Mesenchymal stem cell (in vitro differentiated cells and primary cell): ENCODE results near the gene CDKL5.

Experiments used
- DNase-seq: peaks from one replicate; pipeline ENCODE4 v3.0.0-alpha.2; 2013
- H2AFZ ChIP-seq: one replicate; pipeline ENCODE4 v1.6.1; 2013; ENCODE audit warnings: low read depth, mild to moderate bottlenecking, control low read depth, inconsistent platforms, low read length, moderate library complexity
- H2AK5ac ChIP-seq: 2 replicates; pipeline ENCODE4 v1.6.1; 2013; ENCODE audit warnings: low read length, moderate library complexity, mild to moderate bottlenecking, inconsistent platforms; ENCODE audit not compliant: severe bottlenecking
- H2BK120ac ChIP-seq: one replicate; pipeline ENCODE4 v1.6.1; 2013; ENCODE audit warnings: low read depth, mild to moderate bottlenecking, inconsistent platforms, low read length, moderate library complexity
- H2BK12ac ChIP-seq, 2 experiments: one replicate each; pipeline ENCODE4 v1.6.1; 2013; ENCODE audit warnings: inconsistent platforms in 2 of 2, low read length in 2 of 2, mild to moderate bottlenecking in 2 of 2, moderate library complexity in 2 of 2, control low read depth in 1 of 2
- H2BK15ac ChIP-seq: one replicate; pipeline ENCODE4 v1.6.1; 2013; ENCODE audit warnings: mild to moderate bottlenecking, low read depth, inconsistent platforms; ENCODE audit not compliant: poor library complexity, severe bottlenecking
- H2BK5ac ChIP-seq: 2 replicates; pipeline ENCODE4 v1.6.1; 2013; ENCODE audit warnings: low read depth, mild to moderate bottlenecking, low read length, control low read depth, inconsistent platforms; ENCODE audit not compliant: poor library complexity, severe bottlenecking
- H3K14ac ChIP-seq, 2 experiments: one replicate each; pipeline ENCODE4 v1.6.1; 2013; ENCODE audit warnings: inconsistent platforms in 2 of 2, low read length in 2 of 2, control low read depth in 1 of 2, mild to moderate bottlenecking in 1 of 2, moderate library complexity in 1 of 2
- H3K18ac ChIP-seq, 2 experiments: one replicate each; pipeline ENCODE4 v1.6.1; 2013; ENCODE audit warnings: inconsistent platforms in 2 of 2, low read length in 2 of 2, control low read depth in 1 of 2, low read depth in 1 of 2, mild to moderate bottlenecking in 1 of 2
- H3K23ac ChIP-seq, 2 experiments: one replicate each; pipeline ENCODE4 v1.6.1; 2013; ENCODE audit warnings: inconsistent platforms in 2 of 2, low read length in 2 of 2, mild to moderate bottlenecking in 2 of 2, moderate library complexity in 2 of 2, control low read depth in 1 of 2
- H3K27ac ChIP-seq: 2 replicates; pipeline ENCODE4 v1.5.1; 2013; ENCODE audit warnings: mild to moderate bottlenecking, moderate library complexity, low read length, control low read depth, inconsistent platforms; ENCODE audit not compliant: poor library complexity, severe bottlenecking
- H3K27me3 ChIP-seq, 2 experiments: 2 replicates each; pipeline versions ENCODE4 v1.6.1 to v1.7.0; 2013; ENCODE audit warnings: low read length in 2 of 2, mild to moderate bottlenecking in 2 of 2, moderate library complexity in 2 of 2, control low read depth in 1 of 2, inconsistent platforms in 1 of 2; ENCODE audit not compliant: control insufficient read depth in 1 of 2, insufficient read depth in 1 of 2
- H3K36me3 ChIP-seq, 2 experiments: 2 replicates each; pipeline versions ENCODE4 v1.6.1 to v1.7.0; 2013; ENCODE audit warnings: low read length in 2 of 2, control low read depth in 1 of 2, inconsistent platforms in 1 of 2, low read depth in 1 of 2, mild to moderate bottlenecking in 1 of 2; ENCODE audit not compliant: insufficient read depth in 2 of 2, control insufficient read depth in 1 of 2
- H3K4ac ChIP-seq, 2 experiments: one replicate each; pipeline ENCODE4 v1.6.1; 2013; ENCODE audit warnings: inconsistent platforms in 2 of 2, low read length in 2 of 2, mild to moderate bottlenecking in 2 of 2, moderate library complexity in 2 of 2, control low read depth in 1 of 2, low read depth in 1 of 2
- H3K4me1 ChIP-seq: 2 replicates; pipeline ENCODE4 v1.6.1; 2013; ENCODE audit warnings: low read depth, low read length, control low read depth; ENCODE audit not compliant: control insufficient read depth, insufficient read depth
- H3K4me2 ChIP-seq: 2 replicates; pipeline ENCODE4 v1.6.1; 2013; ENCODE audit warnings: low read length, mild to moderate bottlenecking, inconsistent platforms; ENCODE audit not compliant: poor library complexity, severe bottlenecking
- H3K4me3 ChIP-seq, 2 experiments: 2 replicates each; pipeline versions ENCODE4 v1.5.1 to v1.7.0; 2013; ENCODE audit warnings: low read length in 2 of 2, mild to moderate bottlenecking in 2 of 2, control low read depth in 1 of 2, low read depth in 1 of 2; ENCODE audit not compliant: insufficient read depth in 1 of 2
- H3K79me1 ChIP-seq: replicated peaks from 2 replicates; pipeline ENCODE4 v1.6.1; 2013; ENCODE audit warnings: mild to moderate bottlenecking, control low read depth, low read length, inconsistent platforms; ENCODE audit not compliant: poor library complexity, severe bottlenecking
- H3K9ac ChIP-seq: 2 replicates; pipeline ENCODE4 v1.7.0; 2013; ENCODE audit warnings: mild to moderate bottlenecking, low read length, moderate library complexity
- H3K9me3 ChIP-seq: 2 replicates; pipeline ENCODE4 v1.7.0; 2013; ENCODE audit warnings: mild to moderate bottlenecking, low read length; ENCODE audit not compliant: control insufficient read depth
- H4K8ac ChIP-seq: one replicate; pipeline ENCODE4 v1.6.1; 2013; ENCODE audit warnings: inconsistent platforms, mild to moderate bottlenecking, low read length, moderate library complexity
- H4K91ac ChIP-seq: one replicate; pipeline ENCODE4 v1.6.1; 2013; ENCODE audit warnings: mild to moderate bottlenecking, low read length, inconsistent platforms
- WGBS: methylation state at CpG from one replicate; pipeline ENCODE4 v1.1.7; 2013; ENCODE audit warnings: mixed read lengths; 5-methylcytosine and 5-hydroxymethylcytosine counted together

The CDKL5 gene

GRCh38 chrX:18394477-18394876 is 30.9 kb upstream of the CDKL5 start:
- no peak overlapping the region for H4K8ac ChIP-seq
- H2BK15ac ChIP-seq, result no peak overlapping the region
- no peak overlapping the region for H4K91ac ChIP-seq
- H3K18ac ChIP-seq, result no peak overlapping the region
- no peak overlapping the region for H3K23ac ChIP-seq
- H2BK12ac ChIP-seq, result no peak overlapping the region
- H2AFZ ChIP-seq, result no peak overlapping the region
- no peak overlapping the region for H2BK120ac ChIP-seq
- no peak overlapping the region for H2AK5ac ChIP-seq
- H3K27me3 ChIP-seq, result peaks cover 0 to 11% of the 10 kb centered on the region in 2 experiments
- no peak overlapping the region for H2BK5ac ChIP-seq
- H3K4me1 ChIP-seq, result peaks cover 7% of the 10 kb centered on the region
- H3K9ac ChIP-seq, result no peak overlapping the region
- no peak overlapping the region for H3K27ac ChIP-seq
- WGBS, result 97% methylated on average over 7 of the region's 11 CpGs
- no peaks in the 10 kb centered on the region for H3K79me1 ChIP-seq
- no peak overlapping the region for H3K4me2 ChIP-seq
- no peak overlapping the region for H3K14ac ChIP-seq
- H3K4me3 ChIP-seq, result no peak overlapping the region
- H3K36me3 ChIP-seq, result no peaks in the 10 kb centered on the region
- no peak overlapping the region for H3K4ac ChIP-seq
- H3K9me3 ChIP-seq, result no peaks in the 10 kb centered on the region
- no peak for DNase-seq

GRCh38 chrX:18401848-18402213 is 23.6 kb upstream of the CDKL5 start:
- Histone ChIP-seq H3K9me3 (peaks cover 6% of the 10 kb centered on the region), H3K79me1 (no peaks in the 10 kb centered on the region), H3K18ac (no peak overlapping the region), H3K14ac (no peak overlapping the region), H2AK5ac (no peak overlapping the region), H2BK120ac (no peak overlapping the region), H2BK12ac (no peak overlapping the region), H3K9ac (no peak overlapping the region), H4K8ac (no peak overlapping the region), H4K91ac (no peak overlapping the region), H3K4me3 (no peak overlapping the region), H2BK15ac (no peak overlapping the region), H3K4me1 (no peaks in the 10 kb centered on the region), H3K4ac (no peak overlapping the region), H3K23ac (no peak overlapping the region), H3K27me3 (no peaks in the 10 kb centered on the region), H2AFZ (no peak overlapping the region), H2BK5ac (no peak overlapping the region), H3K4me2 (no peak overlapping the region), H3K27ac (no peak overlapping the region), H3K36me3 (no peaks in the 10 kb centered on the region)
- no peak for DNase-seq
- WGBS, result 92% methylated on average over 3 of the region's 4 CpGs

GRCh38 chrX:18406531-18407266 is 18.7 kb upstream of the CDKL5 start:
- Histone ChIP-seq H3K9me3 (peaks cover 6% of the 10 kb centered on the region), H4K91ac (no peak overlapping the region)

GRCh38 chrX:18410038-18410437 is 15.4 kb upstream of the CDKL5 start:
- no peak overlapping the region for H3K18ac ChIP-seq
- H4K8ac ChIP-seq, result no peak overlapping the region
- no peak overlapping the region for H3K23ac ChIP-seq
- no peak overlapping the region for H4K91ac ChIP-seq
- H3K4ac ChIP-seq, result no peak overlapping the region
- H3K9ac ChIP-seq, result no peak overlapping the region
- H3K4me2 ChIP-seq, result no peak overlapping the region
- WGBS, result 80% methylated on average over 1 of the region's 5 CpGs
- no peaks in the 10 kb centered on the region for H3K27me3 ChIP-seq
- no peaks in the 10 kb centered on the region for H3K79me1 ChIP-seq
- no peak overlapping the region for H2AFZ ChIP-seq
- H2BK15ac ChIP-seq, result no peak overlapping the region
- no peaks in the 10 kb centered on the region for H3K4me1 ChIP-seq
- H2BK5ac ChIP-seq, result no peak overlapping the region
- H3K4me3 ChIP-seq, result no peak overlapping the region
- no peak overlapping the region for H2BK12ac ChIP-seq
- H3K27ac ChIP-seq, result no peak overlapping the region
- H3K14ac ChIP-seq, result no peak overlapping the region
- no peak overlapping the region for H2BK120ac ChIP-seq
- peak; percentile 28 for DNase-seq
- no peak overlapping the region for H2AK5ac ChIP-seq
- H3K9me3 ChIP-seq, result no peaks in the 10 kb centered on the region
- H3K36me3 ChIP-seq, result no peaks in the 10 kb centered on the region

More at GRCh38 chrX:18406531-18407266, 18.7 kb upstream of the CDKL5 start:
- H3K18ac ChIP-seq, result no peak overlapping the region
- no peak overlapping the region for H2BK120ac ChIP-seq
- no peak overlapping the region for H4K8ac ChIP-seq
- H2AK5ac ChIP-seq, result no peak overlapping the region
- no peak overlapping the region for H3K27ac ChIP-seq
- no peak overlapping the region for H3K4me3 ChIP-seq
- H3K14ac ChIP-seq, result no peak overlapping the region
- H2BK15ac ChIP-seq, result no peak overlapping the region
- no peaks in the 10 kb centered on the region for H3K79me1 ChIP-seq
- no peak overlapping the region for H3K4me2 ChIP-seq
- no peaks in the 10 kb centered on the region for H3K4me1 ChIP-seq
- H2BK5ac ChIP-seq, result no peak overlapping the region
- H2BK12ac ChIP-seq, result no peak overlapping the region
- WGBS, result 81% methylated on average over 6 of the region's 8 CpGs
- no peak overlapping the region for H3K9ac ChIP-seq
- no peak overlapping the region for H3K23ac ChIP-seq
- H3K27me3 ChIP-seq, result no peaks in the 10 kb centered on the region
- H3K4ac ChIP-seq, result no peak overlapping the region
- H3K36me3 ChIP-seq, result no peaks in the 10 kb centered on the region
- DNase-seq, result no peak
- no peak overlapping the region for H2AFZ ChIP-seq
